Stimulated activated naive B cell treated with anti-CD40 and anti-IgM and Interleukin-4, amounts not matched to agents 10 μg/mL and 1 μg/mL and 100 μg/mL, for 72 hours (primary cell): ENCODE data around the gene MDN1.
"Not testable (repeated sequence)": the region's sequence is repeated elsewhere in the genome, so short reads cannot be mapped to it uniquely, and the experiment has no call there.

Experiments used
- ATAC-seq, 2 donors: fragments of 150-1000 bp; cut with Tn5 transposase; replicated peaks; 2 replicates each; pipeline ENCODE4 v1.10.0; 2021; ENCODE audit warnings: moderate library complexity in 1 of 2
- DNase-seq: peaks from one replicate; pipeline ENCODE4 v3.0.0; 2021
- H3K27ac Mint-ChIP-seq: one replicate; pipeline ENCODE4 v1.8.0; 2022; ENCODE audit warnings: mild to moderate bottlenecking, mixed read lengths
- H3K27me3 Mint-ChIP-seq, 2 donors: one replicate each; pipeline ENCODE4 v1.8.0; 2022; ENCODE audit warnings: mixed read lengths in 2 of 2
- H3K36me3 Mint-ChIP-seq, 2 donors: one replicate each; pipeline ENCODE4 v1.8.0; 2022; ENCODE audit warnings: mixed read lengths in 2 of 2, mild to moderate bottlenecking in 1 of 2
- H3K4me1 Mint-ChIP-seq, 2 donors: one replicate each; pipeline ENCODE4 v1.8.0; 2022; ENCODE audit warnings: mixed read lengths in 2 of 2, mild to moderate bottlenecking in 1 of 2
- H3K4me3 Mint-ChIP-seq, 2 donors: one replicate each; pipeline ENCODE4 v1.8.0; 2022; ENCODE audit warnings: mild to moderate bottlenecking in 2 of 2, mixed read lengths in 2 of 2, moderate library complexity in 1 of 2
- H3K9me3 Mint-ChIP-seq, 2 donors: one replicate each; pipeline ENCODE4 v1.8.0; 2022; ENCODE audit warnings: mixed read lengths in 2 of 2, mild to moderate bottlenecking in 1 of 2

Gene MDN1

DNA sequence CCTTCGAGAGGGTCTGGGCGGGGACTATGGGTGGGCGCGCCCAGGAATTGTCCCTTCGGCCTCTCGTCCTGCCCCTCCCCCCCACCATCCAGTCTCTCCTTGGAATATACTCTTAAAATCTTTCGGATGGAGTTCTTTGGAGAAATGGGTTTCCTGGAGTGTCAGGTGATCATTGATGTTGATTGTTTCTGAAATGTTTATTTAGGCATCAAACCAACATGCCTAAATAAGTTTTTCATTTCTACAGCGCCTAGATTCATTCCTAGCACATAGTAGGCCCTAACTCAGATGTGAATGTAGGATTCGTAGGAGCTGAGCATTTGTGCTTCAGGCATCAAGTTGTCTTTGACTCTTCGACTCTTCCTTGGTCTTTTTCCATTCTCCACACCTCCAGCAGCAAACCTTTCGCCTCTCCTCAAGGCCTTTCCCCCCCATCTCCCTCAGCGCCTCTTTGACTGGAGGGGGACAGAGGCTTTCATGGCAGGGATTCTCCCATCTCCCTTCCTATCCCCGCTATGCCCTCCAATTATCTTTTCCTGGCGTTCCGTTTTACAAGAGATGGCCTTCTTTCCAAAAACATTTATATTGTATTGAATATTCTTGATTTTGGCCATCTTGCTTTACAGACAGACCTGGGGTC lies 10.7 kb upstream of the MDN1 start:
- Mint-ChIP-seq H3K36me3 (peaks cover 29 to 33% of the 10 kb centered on the region in 2 donors), H3K4me1 (peaks cover 20 to 34% of the 10 kb centered on the region in 2 donors), H3K9me3 (no peaks in the 10 kb centered on the region), H3K27ac (peak overlapping the region; percentile 99), H3K27me3 (no peaks in the 10 kb centered on the region), H3K4me3 (peak overlapping the region; percentile 99 to 100)
- no peak for ATAC-seq
- DNase-seq: no peak

DNA sequence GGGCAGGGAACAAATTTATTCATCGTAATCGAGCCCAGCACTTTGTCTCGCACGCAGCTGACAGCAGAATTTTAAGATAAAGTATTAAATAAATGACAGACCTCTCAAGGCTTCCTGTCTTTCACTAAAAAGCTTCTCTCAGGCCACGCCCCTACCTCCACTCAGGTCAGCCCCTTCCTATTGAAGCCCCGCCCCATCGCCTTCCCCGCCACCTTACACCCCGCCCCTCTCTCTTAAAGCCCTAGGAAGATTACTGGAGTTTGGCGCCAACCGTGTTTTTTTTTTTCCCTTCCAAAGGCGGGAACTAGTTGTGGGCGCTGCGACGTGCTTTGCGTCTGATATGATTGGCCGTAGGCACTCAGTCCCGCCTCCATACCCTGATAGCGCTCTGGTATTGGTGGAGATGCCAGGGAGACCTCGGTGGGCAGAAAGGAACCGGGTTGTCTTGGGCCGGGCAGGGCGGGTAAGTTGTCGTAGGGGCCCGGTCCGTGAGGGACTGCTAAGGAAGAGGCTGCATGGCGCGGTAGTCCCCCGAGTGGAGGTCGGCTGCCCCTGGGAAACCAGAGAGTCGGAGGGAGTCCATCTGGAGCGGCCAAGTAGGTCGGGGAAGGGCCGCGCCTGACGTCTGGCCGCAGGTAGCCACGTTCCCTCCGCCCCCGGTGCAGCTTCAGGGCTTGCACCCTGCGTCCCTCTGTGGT lies 10.0 kb upstream of the MDN1 start, which contains the start of gene CASP8AP2:
CASP8AP2 (plus strand) TSS at position 409 of the 698 bp plus-strand sequence.
- Mint-ChIP-seq H3K27ac (peak within 1 kb of the TSS; percentile 99), H3K4me1 (peaks cover 13 to 27% of the 10 kb centered on the region in 2 donors), H3K36me3 (peaks cover 22 to 27% of the 10 kb centered on the region in 2 donors), H3K4me3 (peak within 1 kb of the TSS; percentile 99 to 100), H3K27me3 (no peaks in the 10 kb centered on the region), H3K9me3 (no peaks in the 10 kb centered on the region)
- ATAC-seq: peak; percentile 95 to 97
- peak; percentile 94 for DNase-seq

DNA sequence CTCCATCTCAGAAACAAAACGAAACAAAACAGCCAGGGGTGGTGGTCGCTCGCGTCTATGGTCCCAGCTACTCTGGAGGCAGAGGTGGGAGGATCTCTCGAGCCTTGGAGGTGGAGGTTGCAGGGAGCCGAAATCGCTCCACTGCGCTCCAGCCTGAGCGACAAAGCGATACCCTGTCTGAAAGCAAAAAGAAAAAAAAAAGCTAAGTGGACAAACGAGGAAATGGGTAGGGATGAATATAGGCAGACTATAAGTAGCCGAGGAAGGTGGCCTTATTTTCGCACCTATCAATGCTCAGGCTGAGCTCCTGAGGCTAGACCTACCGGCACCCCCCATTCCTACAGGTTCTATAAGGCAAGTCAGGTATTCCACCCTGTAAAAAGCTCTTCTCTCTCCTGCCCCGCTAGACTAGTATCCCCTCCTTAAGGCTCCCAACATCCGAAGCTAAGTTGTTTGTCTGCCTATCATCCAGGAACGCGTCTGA lies 9.4 kb upstream of the MDN1 start:
- Mint-ChIP-seq H3K27ac (peak overlapping the region; percentile 99), H3K4me3 (peak overlapping the region; percentile 99 to 100), H3K27me3 (no peaks in the 10 kb centered on the region), H3K9me3 (no peaks in the 10 kb centered on the region), H3K36me3 (peaks cover 22 to 27% of the 10 kb centered on the region in 2 donors), H3K4me1 (peaks cover 13 to 24% of the 10 kb centered on the region in 2 donors)
- ATAC-seq (peak; percentile 32 to 38), DNase-seq (peak; percentile 16)

DNA sequence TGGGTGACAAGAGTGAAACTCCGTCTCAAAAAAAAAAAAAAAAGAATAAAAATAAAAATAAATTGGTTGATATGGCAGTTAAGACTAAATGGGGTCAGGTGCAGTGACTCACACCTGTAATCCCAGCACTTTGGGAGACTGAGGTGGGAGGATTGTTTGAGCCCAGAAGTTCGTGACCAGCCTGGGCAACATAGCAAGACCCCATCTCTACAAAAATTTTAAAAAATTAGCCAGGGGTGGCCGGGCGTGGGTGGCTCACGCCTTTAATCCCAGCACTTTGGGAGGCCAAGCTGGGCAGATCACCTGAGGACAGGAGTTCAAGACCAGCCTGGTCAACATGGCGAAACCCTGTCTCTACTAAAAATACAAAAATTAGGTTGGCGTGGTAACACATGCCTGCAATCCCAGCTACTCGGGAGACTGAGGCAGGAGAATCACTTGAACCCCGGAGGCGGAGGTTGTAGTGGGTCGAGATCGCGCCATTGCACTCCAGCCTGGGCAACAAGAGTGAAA lies 8.9 kb upstream of the MDN1 start:
- peaks cover 13 to 24% of the 10 kb centered on the region in 2 donors for H3K4me1 Mint-ChIP-seq
- not testable (repeated sequence) for H3K9me3 Mint-ChIP-seq, ATAC-seq, DNase-seq, H3K27me3 Mint-ChIP-seq
- H3K36me3 Mint-ChIP-seq: peaks cover 22 to 27% of the 10 kb centered on the region in 2 donors
- H3K4me3 Mint-ChIP-seq: peak overlapping the region; percentile 99 to 100
- peak overlapping the region; percentile 99 for H3K27ac Mint-ChIP-seq

DNA sequence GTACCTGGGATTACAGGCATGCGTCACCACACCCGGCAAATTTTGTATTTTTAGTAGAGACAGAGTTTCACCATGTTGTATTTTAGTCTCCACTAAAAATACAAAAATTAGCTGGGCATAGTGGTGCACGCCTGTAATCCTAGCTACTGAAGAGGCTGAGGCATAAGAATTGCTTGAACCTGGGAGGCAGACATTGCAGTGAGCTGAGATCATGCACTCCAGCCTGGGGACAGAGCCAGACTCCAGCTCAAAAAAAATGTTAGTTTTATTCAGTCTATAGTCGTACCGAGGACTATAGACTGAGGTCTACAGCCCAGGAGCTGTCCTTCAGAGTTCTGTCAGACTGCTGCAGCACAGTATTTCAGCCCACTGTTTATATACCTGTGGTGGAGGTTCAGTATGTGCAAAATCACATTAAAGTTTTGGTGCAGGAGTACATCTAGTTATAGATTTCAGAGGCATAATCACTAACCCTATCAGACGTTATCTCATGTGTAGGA lies 6.5 kb upstream of the MDN1 start:
- H3K27me3 Mint-ChIP-seq: no peaks in the 10 kb centered on the region
- peaks cover 7 to 10% of the 10 kb centered on the region in 2 donors for H3K4me1 Mint-ChIP-seq
- no peak for ATAC-seq
- no peak overlapping the region for H3K4me3 Mint-ChIP-seq
- no peaks in the 10 kb centered on the region for H3K9me3 Mint-ChIP-seq
- no peak overlapping the region for H3K27ac Mint-ChIP-seq
- no peak for DNase-seq
- peaks cover 2 to 4% of the 10 kb centered on the region in 2 donors for H3K36me3 Mint-ChIP-seq

DNA sequence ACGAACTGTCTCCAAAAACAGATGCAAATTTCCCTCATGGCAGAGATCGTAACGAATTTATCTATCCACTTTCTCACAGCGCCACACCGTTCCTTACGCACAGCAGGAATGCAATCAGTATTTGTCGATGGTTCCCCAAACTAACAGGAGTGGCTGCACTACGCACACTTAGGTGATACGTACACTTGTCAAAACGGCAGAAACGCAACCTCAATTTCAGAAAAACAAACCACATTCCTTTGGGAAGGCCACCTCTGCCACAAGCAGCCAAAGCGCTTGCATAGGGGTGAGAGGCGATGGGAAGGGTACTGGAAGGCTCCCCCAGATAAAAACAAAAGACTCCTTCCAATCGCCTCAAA lies 638 bp downstream of the MDN1 start:
- Mint-ChIP-seq H3K4me1 (peaks cover 31 to 33% of the 10 kb centered on the region in 2 donors), H3K9me3 (no peaks in the 10 kb centered on the region), H3K4me3 (peak overlapping the region; percentile 89 to 95), H3K27ac (peak overlapping the region; percentile 98), H3K36me3 (peaks cover 0 to 12% of the 10 kb centered on the region in 2 donors), H3K27me3 (no peaks in the 10 kb centered on the region)
- ATAC-seq (peak; percentile 38 to 45), DNase-seq (no peak)

DNA sequence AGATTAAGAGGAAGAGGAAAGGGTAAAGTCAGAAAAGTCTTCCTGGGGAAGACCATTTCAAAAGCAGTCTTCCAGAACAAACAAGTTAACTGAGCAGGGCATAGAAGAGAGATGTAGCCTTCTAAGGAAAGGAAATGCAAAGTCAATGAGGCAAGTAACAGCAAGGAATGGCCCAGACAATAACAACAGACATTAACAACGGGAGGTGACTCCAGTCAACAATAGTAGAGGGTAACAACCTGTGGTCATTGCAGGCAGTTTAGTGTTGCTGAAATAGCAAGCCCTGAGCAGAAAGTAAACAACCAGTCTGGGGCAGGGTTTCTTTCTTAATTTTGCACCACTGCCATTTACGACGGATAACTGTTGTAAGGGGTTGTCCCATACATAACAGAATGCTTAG lies 2.1 kb downstream of the MDN1 start:
- H3K4me3 Mint-ChIP-seq: peak overlapping the region; percentile 36 to 63
- peaks cover 31 to 33% of the 10 kb centered on the region in 2 donors for H3K4me1 Mint-ChIP-seq

DNA sequence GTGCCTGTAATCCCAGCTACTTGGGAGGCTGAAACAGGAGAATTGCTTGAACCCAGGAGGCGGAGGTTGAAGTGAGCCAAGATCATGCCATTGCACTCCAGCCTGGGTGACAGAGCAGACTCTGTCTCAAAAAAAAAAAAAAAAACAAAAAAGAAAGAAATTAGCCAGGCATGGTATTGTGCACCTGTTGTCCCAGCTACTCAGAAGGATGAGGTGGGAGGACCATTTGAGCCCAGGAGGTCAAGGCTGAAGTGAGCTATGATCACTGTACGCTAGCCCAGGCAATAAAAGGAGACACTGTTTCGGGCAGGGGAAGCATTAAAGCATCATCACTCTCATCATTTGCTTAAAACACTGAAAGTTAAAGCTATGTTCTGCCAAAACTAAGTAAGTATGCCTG lies 6.2 kb downstream of the MDN1 start:
- H3K9me3 Mint-ChIP-seq, H3K4me3 Mint-ChIP-seq, H3K27ac Mint-ChIP-seq, DNase-seq, H3K27me3 Mint-ChIP-seq, ATAC-seq: not testable (repeated sequence)
- peaks cover 20 to 24% of the 10 kb centered on the region in 2 donors for H3K4me1 Mint-ChIP-seq
- peaks cover 3 to 16% of the 10 kb centered on the region in 2 donors for H3K36me3 Mint-ChIP-seq

More for the DNA sequence above, 2.1 kb downstream of the MDN1 start:
- Mint-ChIP-seq H3K27ac (no peak overlapping the region), H3K9me3 (no peaks in the 10 kb centered on the region), H3K36me3 (peaks cover 0 to 12% of the 10 kb centered on the region in 2 donors), H3K27me3 (no peaks in the 10 kb centered on the region)
- DNase-seq (no peak), ATAC-seq (no peak)

DNA sequence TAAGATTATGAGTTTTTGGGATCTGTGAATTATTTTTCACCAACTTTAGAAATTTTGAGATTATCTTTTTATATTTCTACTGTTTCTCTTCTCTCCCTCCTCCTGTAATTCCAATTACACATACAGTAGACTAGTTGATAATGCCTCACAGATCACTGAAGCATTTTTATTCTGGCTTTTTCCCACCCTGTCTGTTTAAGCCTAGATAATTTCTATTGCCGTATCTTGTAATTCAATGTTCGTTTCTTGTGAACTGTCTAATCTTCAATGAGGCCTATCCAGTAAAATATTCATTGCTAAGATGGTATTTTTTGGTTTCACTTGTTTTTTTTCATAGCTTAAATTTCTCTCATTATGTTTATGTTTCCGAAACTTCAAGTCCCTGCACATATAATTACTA lies 12.0 kb downstream of the MDN1 start:
- no peak for ATAC-seq
- peaks cover 8 to 12% of the 10 kb centered on the region in 2 donors for H3K4me1 Mint-ChIP-seq
- no peaks in the 10 kb centered on the region for H3K9me3 Mint-ChIP-seq
- H3K4me3 Mint-ChIP-seq: no peak overlapping the region
- H3K36me3 Mint-ChIP-seq: peaks cover 7 to 20% of the 10 kb centered on the region in 2 donors
- no peak overlapping the region for H3K27ac Mint-ChIP-seq
- no peaks in the 10 kb centered on the region for H3K27me3 Mint-ChIP-seq
- no peak for DNase-seq

DNA sequence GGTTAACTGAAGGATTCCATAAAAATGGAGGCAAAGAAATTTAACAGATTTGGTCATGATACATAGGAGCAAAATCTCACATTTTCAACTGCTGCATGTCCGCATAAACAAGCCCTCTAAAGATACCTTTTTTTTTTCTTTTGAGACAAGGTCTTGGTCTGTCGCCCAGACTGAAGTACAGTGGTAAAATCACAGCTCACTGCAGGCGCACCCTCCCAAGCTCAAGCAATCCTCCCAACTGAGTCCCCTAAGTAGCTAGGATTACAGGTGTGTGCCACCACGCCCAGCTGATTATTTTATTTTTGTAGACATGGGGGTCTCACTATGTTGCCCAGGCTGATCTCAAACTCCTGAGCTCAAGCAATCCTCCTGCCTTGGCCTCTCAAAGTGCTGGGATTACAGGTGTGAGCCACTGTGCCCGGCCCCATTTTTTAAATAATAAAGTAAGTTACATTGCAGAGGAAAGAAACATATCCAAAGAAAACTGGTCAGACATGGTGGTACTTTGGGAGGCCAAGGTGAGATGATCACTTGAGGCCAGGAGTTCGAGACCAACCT lies 13.7 kb downstream of the MDN1 start:
- Mint-ChIP-seq H3K27me3 (no peaks in the 10 kb centered on the region), H3K36me3 (peaks cover 15 to 26% of the 10 kb centered on the region in 2 donors), H3K4me1 (peaks cover 8 to 12% of the 10 kb centered on the region in 2 donors), H3K27ac (no peak overlapping the region), H3K9me3 (no peaks in the 10 kb centered on the region), H3K4me3 (no peak overlapping the region)
- ATAC-seq: no peak
- DNase-seq: no peak

DNA sequence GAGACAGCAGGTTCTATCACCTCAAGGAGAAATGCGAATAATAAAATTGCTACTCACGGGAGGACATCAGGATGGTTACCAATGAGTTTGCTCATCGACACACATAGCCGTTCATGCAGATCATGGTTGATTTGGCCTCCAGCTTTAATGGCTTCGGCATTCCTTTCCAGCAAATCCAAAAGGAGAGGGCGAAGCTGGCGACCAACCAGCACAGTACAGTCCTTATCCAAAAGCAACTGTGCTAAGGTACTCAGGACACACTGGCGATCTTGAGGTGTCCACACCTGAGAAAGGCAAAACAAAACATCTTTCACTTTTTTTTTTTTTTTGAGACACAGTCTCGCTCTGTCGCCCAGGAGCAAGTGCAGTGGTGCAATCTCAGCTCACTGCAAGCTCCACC lies 16.3 kb downstream of the MDN1 start:
- no peaks in the 10 kb centered on the region for H3K27me3 Mint-ChIP-seq
- H3K27ac Mint-ChIP-seq: no peak overlapping the region
- DNase-seq (no peak), ATAC-seq (no peak)
- H3K9me3 Mint-ChIP-seq: no peaks in the 10 kb centered on the region
- H3K36me3 Mint-ChIP-seq: peaks cover 24 to 33% of the 10 kb centered on the region in 2 donors
- no peak overlapping the region for H3K4me3 Mint-ChIP-seq
- peaks cover 7 to 15% of the 10 kb centered on the region in 2 donors for H3K4me1 Mint-ChIP-seq

DNA sequence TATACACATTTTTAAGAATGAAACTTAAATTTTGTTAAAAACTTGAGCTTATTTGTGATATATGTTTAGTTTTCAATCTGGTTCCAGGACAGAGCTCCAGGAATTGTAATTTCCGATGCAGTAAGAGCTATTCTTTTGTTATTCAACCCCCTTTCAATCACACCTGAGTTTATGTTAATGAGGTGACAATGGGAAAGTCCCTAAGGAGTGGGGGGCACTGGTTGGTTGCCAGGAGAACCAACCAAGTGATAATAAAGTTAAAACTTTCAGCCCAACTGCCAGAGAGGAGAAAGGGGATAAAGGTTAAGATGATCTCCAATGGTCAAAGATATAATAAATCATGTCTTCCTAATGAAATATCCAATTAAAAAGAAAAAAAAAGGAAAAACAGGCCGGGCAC lies 19.8 kb downstream of the MDN1 start:
- Mint-ChIP-seq H3K9me3 (no peaks in the 10 kb centered on the region), H3K36me3 (peaks cover 34 to 43% of the 10 kb centered on the region in 2 donors), H3K4me1 (peaks cover 11 to 15% of the 10 kb centered on the region in 2 donors), H3K27me3 (no peaks in the 10 kb centered on the region), H3K4me3 (no peak overlapping the region), H3K27ac (no peak overlapping the region)
- DNase-seq (no peak), ATAC-seq (no peak)

DNA sequence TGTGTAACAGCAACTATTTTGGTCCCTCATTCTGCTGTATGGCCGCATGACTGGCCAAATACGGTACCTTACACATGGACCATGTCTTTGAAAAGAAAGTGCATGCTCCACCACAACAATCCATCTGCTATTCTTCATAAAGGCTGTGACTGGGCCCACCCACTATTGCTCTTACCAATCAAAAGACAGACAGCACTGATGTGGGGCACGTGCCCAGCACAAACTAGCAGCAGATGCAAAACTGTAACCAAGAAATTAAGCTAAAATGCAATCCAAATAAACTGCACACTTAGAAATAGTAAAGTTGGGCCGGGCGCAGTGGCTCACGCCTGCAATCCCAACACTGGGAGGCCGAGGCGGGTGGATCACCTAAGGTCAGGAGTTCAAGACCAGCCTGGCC lies 20.5 kb downstream of the MDN1 start:
- DNase-seq (no peak), ATAC-seq (no peak)
- Mint-ChIP-seq H3K9me3 (no peaks in the 10 kb centered on the region), H3K36me3 (peaks cover 40 to 48% of the 10 kb centered on the region in 2 donors), H3K4me1 (peaks cover 16 to 22% of the 10 kb centered on the region in 2 donors), H3K27me3 (no peaks in the 10 kb centered on the region), H3K4me3 (no peak overlapping the region), H3K27ac (no peak overlapping the region)

DNA sequence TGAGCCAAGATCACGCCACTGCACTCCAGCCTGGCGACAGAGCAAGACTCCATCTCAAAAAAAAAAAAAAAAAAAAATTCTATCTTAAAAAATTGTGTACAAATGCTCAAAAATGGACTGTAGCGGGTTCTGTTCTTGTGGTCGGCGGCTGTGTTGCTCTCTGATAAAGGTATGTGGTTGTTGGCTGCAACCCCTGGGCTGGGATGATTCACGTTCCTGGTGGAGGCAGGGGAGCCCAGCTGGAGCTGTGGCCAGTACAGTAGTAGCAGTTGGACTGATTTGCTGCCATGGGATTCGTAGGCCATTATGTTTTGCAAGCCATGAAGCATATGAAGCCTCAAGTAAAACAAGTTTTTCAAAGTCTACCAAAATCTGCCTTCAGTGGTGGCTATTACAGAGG lies 22.3 kb downstream of the MDN1 start:
- Mint-ChIP-seq H3K27me3 (no peaks in the 10 kb centered on the region), H3K9me3 (no peaks in the 10 kb centered on the region), H3K4me3 (no peak overlapping the region), H3K4me1 (peaks cover 24 to 35% of the 10 kb centered on the region in 2 donors), H3K27ac (peak overlapping the region; percentile 37), H3K36me3 (peaks cover 54 to 58% of the 10 kb centered on the region in 2 donors)
- ATAC-seq (no peak), DNase-seq (no peak)
